ENCODE results near the gene IL12RB2.

DNA sequence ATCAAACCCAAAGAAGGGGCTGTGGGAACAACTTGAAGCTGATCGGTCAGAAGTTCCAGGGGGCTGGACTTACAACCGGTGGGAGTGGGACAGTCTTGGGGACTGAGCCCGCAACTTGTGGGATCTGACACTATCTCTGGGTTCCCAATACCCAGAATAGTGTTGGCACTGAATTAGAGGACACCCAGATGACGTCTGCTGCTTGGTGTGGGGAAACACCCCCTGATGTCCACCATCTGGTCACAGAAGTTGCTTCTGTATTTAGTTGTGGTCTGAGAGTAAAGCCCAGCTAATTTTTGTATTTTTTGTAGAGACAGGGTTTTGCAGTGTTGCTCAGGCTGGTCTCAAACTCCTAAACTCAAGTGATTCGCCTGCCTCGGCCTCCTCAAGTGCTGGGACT is 93.8 kb downstream of the IL12RB2 start:
- no peak for TF ChIP-seq EZH2 (IDR thresholded peaks at IDR 0.05; ENCODE audit: low read depth)
- TF ChIP-seq, protein P1, sequence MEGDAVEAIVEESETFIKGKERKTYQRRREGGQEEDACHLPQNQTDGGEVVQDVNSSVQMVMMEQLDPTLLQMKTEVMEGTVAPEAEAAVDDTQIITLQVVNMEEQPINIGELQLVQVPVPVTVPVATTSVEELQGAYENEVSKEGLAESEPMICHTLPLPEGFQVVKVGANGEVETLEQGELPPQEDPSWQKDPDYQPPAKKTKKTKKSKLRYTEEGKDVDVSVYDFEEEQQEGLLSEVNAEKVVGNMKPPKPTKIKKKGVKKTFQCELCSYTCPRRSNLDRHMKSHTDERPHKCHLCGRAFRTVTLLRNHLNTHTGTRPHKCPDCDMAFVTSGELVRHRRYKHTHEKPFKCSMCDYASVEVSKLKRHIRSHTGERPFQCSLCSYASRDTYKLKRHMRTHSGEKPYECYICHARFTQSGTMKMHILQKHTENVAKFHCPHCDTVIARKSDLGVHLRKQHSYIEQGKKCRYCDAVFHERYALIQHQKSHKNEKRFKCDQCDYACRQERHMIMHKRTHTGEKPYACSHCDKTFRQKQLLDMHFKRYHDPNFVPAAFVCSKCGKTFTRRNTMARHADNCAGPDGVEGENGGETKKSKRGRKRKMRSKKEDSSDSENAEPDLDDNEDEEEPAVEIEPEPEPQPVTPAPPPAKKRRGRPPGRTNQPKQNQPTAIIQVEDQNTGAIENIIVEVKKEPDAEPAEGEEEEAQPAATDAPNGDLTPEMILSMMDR (conservative IDR thresholded peaks at IDR 0.05): no peak

Measured in PC-9 (cell line).